GM18519 (cell line): ENCODE results near the gene ATXN7L1.

Experiments used
- ATAC-seq: cut with Tn5 transposase; IDR thresholded peaks from one replicate; pipeline ENCODE4 v1.9.1; 2021; ENCODE audit warnings: mild to moderate bottlenecking, moderate library complexity; ENCODE audit not compliant: unreplicated experiment, low FRiP score

ATXN7L1 gene

GRCh38 chr7:105565190-105565589, 311.2 kb downstream of the ATXN7L1 start:
- ATAC-seq: no peak

- no peak for ATAC-seq
Measured at GRCh38 chr7:105559926-105560325, 316.5 kb downstream of the ATXN7L1 start.
